Cardiac muscle cell (in vitro differentiated cells and primary cell): ENCODE results near the gene SLC2A4. TPM values are rescaled to one million over a fixed set of nuclear protein-coding genes. Genes with fewer than 3 reads are reported as not detected.
A peak's percentile ranks its signal among the peaks of the same experiment; 100 is the strongest.

Experiments used
- DNase-seq, 2 donors: peaks; one replicate each; pipeline versions ENCODE4 v3.0.0 to v3.0.0-alpha.2; 2010 to 2017; ENCODE audit warnings: low read depth in 1 of 2, low spot score in 1 of 2
- H3K27ac ChIP-seq: fragments of 200-600 bp; sonication (generic); 2 replicates; pipeline ENCODE4 v1.5.1; 2016
- H3K27me3 ChIP-seq: fragments of 200-600 bp; sonication (generic); 2 replicates; pipeline ENCODE4 v1.6.0; 2016; ENCODE audit warnings: control low read depth
- H3K36me3 ChIP-seq: fragments of 200-600 bp; sonication (generic); 2 replicates; pipeline ENCODE4 v1.5.1; 2016; ENCODE audit warnings: control low read depth
- H3K4me1 ChIP-seq: fragments of 200-600 bp; sonication (generic); 2 replicates; pipeline ENCODE4 v1.8.1; 2017; ENCODE audit warnings: low read depth, mild to moderate bottlenecking, mixed run types
- H3K4me3 ChIP-seq: fragments of 200-600 bp; sonication (generic); 2 replicates; pipeline ENCODE4 v1.5.1; 2016; ENCODE audit warnings: mild to moderate bottlenecking
- H3K9me3 ChIP-seq: fragments of 200-600 bp; sonication (generic); 2 replicates; pipeline ENCODE4 v1.5.1; 2017; ENCODE audit warnings: low read depth, mild to moderate bottlenecking, control low read depth
- polyA plus RNA-seq: library from polyadenylated mRNA; unstranded; fragments of >200 nt; fragmentation: Nextera tagmentation; extraction: Ambion mirVana; gene quantifications from 2 replicates; pipeline ENCODE4 v1.2.1, GENCODE V29; 2016
- total RNA-seq: library from RNA; depleted of rRNA; stranded (reverse); fragments of >200 nt; gene quantifications from 2 replicates; pipeline ENCODE4 v1.2.3, GENCODE V29; 2016
- TF ChIP-seq, protein P1 (sequence below): IDR thresholded peaks from 2 replicates; pipeline ENCODE4 v1.5.1; 2012; ENCODE audit warnings: low read depth, mild to moderate bottlenecking, low read length

SLC2A4 gene
- total and polyA plus RNA-seq, 2 experiments from 2014 or later, result 23.4 to 42.6 TPM

DNA sequence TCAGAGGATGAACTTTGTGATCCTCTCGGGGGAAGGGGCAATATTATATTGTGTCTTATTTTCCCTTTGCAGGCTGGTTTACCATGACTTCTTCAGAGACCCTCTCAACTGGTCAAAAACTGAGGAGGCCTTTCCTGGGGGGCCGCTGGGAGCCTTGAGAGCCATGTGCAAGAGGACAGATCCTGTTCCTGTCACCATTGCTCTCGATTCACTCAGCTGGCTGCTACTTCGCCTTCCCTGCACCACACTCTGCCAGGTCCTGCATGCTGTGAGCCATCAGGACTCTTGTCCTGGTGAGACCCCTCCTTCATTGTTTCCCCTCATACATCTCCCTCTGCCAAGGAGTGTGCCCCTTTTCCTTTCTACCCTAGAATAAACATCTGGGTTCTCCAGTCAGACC lies 27.0 kb upstream of the SLC2A4 start:
- Histone ChIP-seq H3K27me3 (no peaks in the 10 kb centered on the region), H3K36me3 (peaks cover 22% of the 10 kb centered on the region), H3K9me3 (no peaks in the 10 kb centered on the region), H3K4me1 (peaks cover 8% of the 10 kb centered on the region), H3K27ac (no peak overlapping the region), H3K4me3 (no peak overlapping the region)
- TF ChIP-seq, protein P1, sequence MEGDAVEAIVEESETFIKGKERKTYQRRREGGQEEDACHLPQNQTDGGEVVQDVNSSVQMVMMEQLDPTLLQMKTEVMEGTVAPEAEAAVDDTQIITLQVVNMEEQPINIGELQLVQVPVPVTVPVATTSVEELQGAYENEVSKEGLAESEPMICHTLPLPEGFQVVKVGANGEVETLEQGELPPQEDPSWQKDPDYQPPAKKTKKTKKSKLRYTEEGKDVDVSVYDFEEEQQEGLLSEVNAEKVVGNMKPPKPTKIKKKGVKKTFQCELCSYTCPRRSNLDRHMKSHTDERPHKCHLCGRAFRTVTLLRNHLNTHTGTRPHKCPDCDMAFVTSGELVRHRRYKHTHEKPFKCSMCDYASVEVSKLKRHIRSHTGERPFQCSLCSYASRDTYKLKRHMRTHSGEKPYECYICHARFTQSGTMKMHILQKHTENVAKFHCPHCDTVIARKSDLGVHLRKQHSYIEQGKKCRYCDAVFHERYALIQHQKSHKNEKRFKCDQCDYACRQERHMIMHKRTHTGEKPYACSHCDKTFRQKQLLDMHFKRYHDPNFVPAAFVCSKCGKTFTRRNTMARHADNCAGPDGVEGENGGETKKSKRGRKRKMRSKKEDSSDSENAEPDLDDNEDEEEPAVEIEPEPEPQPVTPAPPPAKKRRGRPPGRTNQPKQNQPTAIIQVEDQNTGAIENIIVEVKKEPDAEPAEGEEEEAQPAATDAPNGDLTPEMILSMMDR, result no peak
- DNase-seq, result no peak

- Histone ChIP-seq H3K27me3 (peaks cover 15% of the 10 kb centered on the region), H3K4me1 (peaks cover 5% of the 10 kb centered on the region), H3K36me3 (peaks cover 22% of the 10 kb centered on the region), H3K27ac (no peak overlapping the region), H3K9me3 (no peaks in the 10 kb centered on the region), H3K4me3 (no peak overlapping the region)
- no peak for DNase-seq
- TF ChIP-seq, protein P1, result no peak
Measured at GRCh38 chr17:7256766-7257456, 24.6 kb upstream of the SLC2A4 start.

DNA sequence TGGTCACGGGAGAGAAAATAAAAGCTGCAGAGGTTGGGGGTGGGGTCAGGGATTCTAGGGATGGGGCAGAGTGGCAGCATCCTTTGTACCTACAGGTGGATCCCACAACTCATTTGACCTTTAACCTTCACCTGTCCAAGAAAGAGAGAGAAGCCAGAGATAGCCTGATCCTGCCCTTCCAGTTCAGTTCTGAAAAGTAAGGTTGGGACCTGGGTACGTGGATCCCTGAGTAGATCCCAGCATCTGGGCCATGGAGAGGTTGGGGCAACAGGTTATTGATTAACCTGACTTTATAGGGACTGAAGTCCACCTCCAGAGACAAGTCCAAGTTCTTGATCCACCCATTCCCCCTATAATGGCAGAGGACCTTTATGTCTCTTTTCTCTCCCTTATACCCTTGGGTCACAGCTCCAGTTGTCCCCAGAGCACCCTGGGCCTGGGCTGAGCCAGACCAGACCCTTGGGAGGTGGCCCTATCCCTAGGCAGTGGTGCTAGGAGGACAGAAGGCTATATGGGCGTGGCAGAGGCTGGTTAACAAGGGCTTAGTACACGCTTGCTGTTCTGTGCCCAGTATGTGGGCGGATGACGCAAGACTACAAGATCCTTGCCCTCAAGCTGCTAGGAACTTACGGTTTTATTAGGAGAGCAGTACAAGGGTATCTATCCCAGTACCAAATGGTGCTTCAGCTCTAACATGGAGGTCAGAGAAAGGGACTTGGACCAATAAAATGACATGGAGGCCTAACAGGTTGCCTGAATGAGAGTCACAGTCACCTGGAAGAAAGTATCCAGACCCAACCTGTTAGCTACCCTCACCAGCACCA lies 22.6 kb upstream of the SLC2A4 start:
- peaks cover 36% of the 10 kb centered on the region for H3K27me3 ChIP-seq
- no peak overlapping the region for H3K4me3 ChIP-seq
- peaks cover 22% of the 10 kb centered on the region for H3K36me3 ChIP-seq
- TF ChIP-seq, protein P1, result no peak
- DNase-seq, result peak in 1 of 2 donors; percentile 63
- peaks cover 5% of the 10 kb centered on the region for H3K4me1 ChIP-seq
- H3K9me3 ChIP-seq, result no peaks in the 10 kb centered on the region
- H3K27ac ChIP-seq, result no peak overlapping the region

DNA sequence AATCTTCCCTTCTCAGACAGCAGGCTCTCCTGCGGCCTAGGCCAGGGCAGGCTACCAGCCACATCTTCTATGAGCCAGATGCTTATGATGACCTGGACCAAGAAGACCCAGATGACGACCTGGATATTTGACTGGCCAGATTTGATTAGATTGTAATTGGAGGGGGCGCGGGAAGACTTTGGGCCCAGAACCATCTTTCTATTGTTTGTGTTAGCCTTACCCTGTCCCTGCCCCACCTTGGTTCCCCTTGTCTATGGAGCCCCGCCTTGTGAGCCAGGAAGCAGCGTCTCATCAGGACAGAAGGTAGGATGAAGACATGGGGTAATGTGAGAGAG lies 22.0 kb upstream of the SLC2A4 start:
- peaks cover 18% of the 10 kb centered on the region for H3K36me3 ChIP-seq

DNA sequence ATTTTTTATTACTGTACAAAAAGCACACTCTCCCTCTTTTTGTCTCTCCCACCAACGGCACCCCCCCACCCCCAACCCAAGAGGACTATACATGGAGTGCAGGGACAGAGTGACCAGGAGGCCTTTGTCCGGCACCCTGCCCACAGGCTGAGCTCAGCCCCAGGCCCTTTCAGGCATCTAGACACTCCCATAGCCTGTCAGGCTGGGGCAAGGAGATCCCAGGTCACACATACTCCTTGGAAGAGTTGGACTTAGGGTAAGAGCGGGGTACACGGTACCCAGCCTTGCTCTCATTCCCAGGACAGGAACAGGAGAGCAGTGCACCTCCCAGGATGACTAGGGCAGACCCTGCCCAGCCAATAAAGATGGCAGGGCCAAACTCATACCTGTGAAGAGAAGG lies 21.4 kb upstream of the SLC2A4 start:
- H3K4me1 ChIP-seq, result peaks cover 5% of the 10 kb centered on the region
- peaks cover 44% of the 10 kb centered on the region for H3K27me3 ChIP-seq
- H3K36me3 ChIP-seq, result peaks cover 18% of the 10 kb centered on the region
- no peak overlapping the region for H3K27ac ChIP-seq
- TF ChIP-seq, protein P1, result no peak
- no peaks in the 10 kb centered on the region for H3K9me3 ChIP-seq
- DNase-seq, result no peak
- no peak overlapping the region for H3K4me3 ChIP-seq

More for the DNA sequence above, 22.0 kb upstream of the SLC2A4 start:
- DNase-seq, result no peak
- H3K27me3 ChIP-seq, result peaks cover 41% of the 10 kb centered on the region
- TF ChIP-seq, protein P1, result no peak
- no peak overlapping the region for H3K4me3 ChIP-seq
- H3K9me3 ChIP-seq, result no peaks in the 10 kb centered on the region
- no peak overlapping the region for H3K27ac ChIP-seq
- peaks cover 5% of the 10 kb centered on the region for H3K4me1 ChIP-seq
